Fibroblast of villous mesenchyme (primary cell): ENCODE results near the gene SEC16B. TPM values are rescaled to one million over a fixed set of nuclear protein-coding genes. Genes with fewer than 3 reads are reported as not detected.
A peak's percentile ranks its signal among the peaks of the same experiment; 100 is the strongest.

ENCODE experiments used
- DNase-seq: peaks from one replicate; pipeline ENCODE4 v3.0.0-alpha.2; 2010; ENCODE audit warnings: low read depth
- H3K4me3 ChIP-seq: 2 replicates; pipeline ENCODE4 v1.5.1; 2011; ENCODE audit warnings: low read depth, mild to moderate bottlenecking, low read length
- total RNA-seq: library from RNA; depleted of rRNA; stranded (reverse); fragments of >200 nt; gene quantifications from 2 replicates; pipeline ENCODE4 v1.2.3, GENCODE V29; 2012
- TF ChIP-seq, protein P1 (sequence below): IDR thresholded peaks from 2 replicates; pipeline ENCODE4 v1.5.1; 2012; ENCODE audit warnings: low read depth, mild to moderate bottlenecking, low read length; ENCODE audit not compliant: insufficient read depth

SEC16B gene
- total RNA-seq, 1 donor = 1.3 TPM

DNA sequence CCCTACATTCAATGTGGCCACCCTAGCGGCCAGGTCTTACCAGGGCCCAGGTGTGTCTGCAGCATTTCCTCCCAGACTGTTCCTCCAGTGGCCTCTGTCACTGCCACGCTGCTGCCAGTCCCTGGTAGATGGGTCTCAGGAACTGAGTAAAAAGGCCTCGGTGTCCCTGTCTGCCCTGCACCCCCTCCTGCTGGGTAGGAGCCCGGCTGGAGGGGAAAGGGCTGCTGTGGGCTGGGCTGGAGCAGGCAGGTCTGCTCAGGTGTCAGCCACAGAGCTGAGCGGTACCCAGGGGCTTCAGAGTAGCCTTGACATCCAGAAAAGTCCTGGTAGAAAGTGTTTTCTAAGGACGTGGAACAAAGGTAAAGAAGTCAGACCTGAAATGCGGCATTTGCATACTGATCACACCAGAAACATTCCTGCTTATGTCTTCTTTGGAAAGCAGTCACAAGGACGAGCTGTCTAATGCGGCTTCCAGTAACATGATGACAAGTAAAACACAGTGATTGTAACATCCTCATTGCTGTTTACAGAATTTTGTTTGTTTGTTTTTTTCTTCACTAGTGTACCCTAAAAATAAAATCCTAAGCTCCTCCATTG is 32.6 kb downstream of the SEC16B start:
- H3K4me3 ChIP-seq = no peak overlapping the region
- TF ChIP-seq, protein P1, sequence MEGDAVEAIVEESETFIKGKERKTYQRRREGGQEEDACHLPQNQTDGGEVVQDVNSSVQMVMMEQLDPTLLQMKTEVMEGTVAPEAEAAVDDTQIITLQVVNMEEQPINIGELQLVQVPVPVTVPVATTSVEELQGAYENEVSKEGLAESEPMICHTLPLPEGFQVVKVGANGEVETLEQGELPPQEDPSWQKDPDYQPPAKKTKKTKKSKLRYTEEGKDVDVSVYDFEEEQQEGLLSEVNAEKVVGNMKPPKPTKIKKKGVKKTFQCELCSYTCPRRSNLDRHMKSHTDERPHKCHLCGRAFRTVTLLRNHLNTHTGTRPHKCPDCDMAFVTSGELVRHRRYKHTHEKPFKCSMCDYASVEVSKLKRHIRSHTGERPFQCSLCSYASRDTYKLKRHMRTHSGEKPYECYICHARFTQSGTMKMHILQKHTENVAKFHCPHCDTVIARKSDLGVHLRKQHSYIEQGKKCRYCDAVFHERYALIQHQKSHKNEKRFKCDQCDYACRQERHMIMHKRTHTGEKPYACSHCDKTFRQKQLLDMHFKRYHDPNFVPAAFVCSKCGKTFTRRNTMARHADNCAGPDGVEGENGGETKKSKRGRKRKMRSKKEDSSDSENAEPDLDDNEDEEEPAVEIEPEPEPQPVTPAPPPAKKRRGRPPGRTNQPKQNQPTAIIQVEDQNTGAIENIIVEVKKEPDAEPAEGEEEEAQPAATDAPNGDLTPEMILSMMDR = no peak
- DNase-seq = peak; percentile 21

DNA sequence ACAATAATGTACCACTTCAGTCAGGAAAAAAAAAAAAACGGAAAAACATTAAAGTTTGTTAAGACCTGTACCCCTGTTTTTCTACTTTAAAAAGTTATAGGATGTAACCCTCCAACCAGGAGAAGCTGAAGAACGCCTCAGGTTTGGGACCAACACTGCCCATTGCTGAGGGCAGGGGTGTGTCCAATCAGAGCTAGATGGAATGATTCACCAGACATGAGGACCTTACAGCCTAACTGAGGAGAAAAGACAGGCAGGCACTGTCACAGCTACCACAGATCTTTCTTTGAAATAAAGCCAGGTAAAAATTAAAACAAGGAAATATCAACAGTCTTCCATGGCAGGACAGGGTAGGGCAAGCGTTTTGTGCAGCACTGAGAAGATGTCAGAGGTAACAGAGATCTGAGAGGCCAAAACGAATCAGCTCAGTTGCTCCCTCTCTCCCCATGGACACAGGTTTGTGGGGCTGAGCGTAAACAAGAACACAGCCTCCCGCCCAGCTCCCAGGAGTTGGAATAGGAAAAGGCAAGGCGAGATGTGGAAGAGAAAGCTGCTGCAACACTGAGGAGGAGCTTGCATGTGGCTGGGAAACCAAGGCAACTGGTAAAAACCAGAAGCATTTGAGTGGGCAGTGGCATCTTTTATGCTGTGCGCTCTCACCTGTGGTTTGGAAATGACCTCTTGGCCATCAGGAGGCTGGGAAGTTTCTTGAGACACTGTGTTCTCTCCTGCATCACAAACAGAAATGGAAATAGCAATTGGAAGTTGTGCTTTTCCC is 34.0 kb downstream of the SEC16B start:
- TF ChIP-seq, protein P1 = no peak

GRCh38 chr1:177934927-177935326 is 34.9 kb downstream of the SEC16B start:
- H3K4me3 ChIP-seq = no peak overlapping the region
- TF ChIP-seq, protein P1 = no peak
- no peak for DNase-seq

More for the DNA sequence above, 34.0 kb downstream of the SEC16B start:
- no peak overlapping the region for H3K4me3 ChIP-seq
- DNase-seq = no peak

- H3K4me3 ChIP-seq = no peak overlapping the region
- TF ChIP-seq, protein P1 = no peak
- DNase-seq = no peak
Observed at GRCh38 chr1:177934461-177934860, 35.4 kb downstream of the SEC16B start.

DNA sequence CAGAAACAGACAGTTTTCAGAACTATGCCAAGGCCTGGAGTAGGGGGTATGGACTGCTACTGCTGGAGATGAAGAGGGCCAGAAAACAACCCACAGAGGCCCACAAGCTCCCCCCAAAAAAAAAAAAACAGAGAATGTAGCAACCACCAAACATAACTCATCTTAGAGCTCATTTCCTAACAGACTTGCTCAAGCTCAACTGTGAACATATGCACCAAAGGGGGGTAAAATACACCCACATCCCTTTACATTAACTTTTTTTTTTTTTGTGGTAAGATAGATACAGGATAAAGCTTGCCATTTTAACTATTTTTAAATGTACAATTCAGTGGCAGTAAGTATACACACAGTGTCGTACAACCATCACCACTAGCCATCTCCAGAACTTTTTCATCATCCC is 36.0 kb downstream of the SEC16B start:
- no peak for DNase-seq
- TF ChIP-seq, protein P1 = no peak
- H3K4me3 ChIP-seq = no peak overlapping the region

GRCh38 chr1:177932123-177932522 is 37.7 kb downstream of the SEC16B start:
- no peak for DNase-seq
- TF ChIP-seq, protein P1 = no peak
- no peak overlapping the region for H3K4me3 ChIP-seq

GRCh38 chr1:177928952-177929351 is 40.9 kb downstream of the SEC16B start:
- TF ChIP-seq, protein P1 = no peak
- DNase-seq = no peak
- no peak overlapping the region for H3K4me3 ChIP-seq
